Esophagus muscularis mucosa (tissue), 3 donors: Measurements from ENCODE around the gene CDADC1.

Source experiments
- POLR2A ChIP-seq: fragments of 450-650 bp; IDR thresholded peaks from one replicate; pipeline ENCODE4 v1.6.1; 2017; ENCODE audit warnings: antibody characterized with exemption, moderate library complexity, mild to moderate bottlenecking, low read depth
- POLR2AphosphoS5 ChIP-seq, 2 donors: sonication (generic); formaldehyde crosslinking; IDR thresholded peaks; one replicate each; pipeline ENCODE4 v1.6.1; 2017; ENCODE audit warnings: antibody characterized with exemption in 2 of 2
- TF ChIP-seq, protein P1 (sequence below), 3 experiments: fragments of 200-600 bp in 2 of 3; fragments of 450-650 bp in 1 of 3; sonication (generic) in 2 of 3; IDR thresholded peaks; one replicate each; pipeline ENCODE4 v1.5.1; 2017 to 2019; ENCODE audit warnings: antibody characterized with exemption in 3 of 3, mild to moderate bottlenecking in 2 of 3, moderate library complexity in 1 of 3

DNA sequence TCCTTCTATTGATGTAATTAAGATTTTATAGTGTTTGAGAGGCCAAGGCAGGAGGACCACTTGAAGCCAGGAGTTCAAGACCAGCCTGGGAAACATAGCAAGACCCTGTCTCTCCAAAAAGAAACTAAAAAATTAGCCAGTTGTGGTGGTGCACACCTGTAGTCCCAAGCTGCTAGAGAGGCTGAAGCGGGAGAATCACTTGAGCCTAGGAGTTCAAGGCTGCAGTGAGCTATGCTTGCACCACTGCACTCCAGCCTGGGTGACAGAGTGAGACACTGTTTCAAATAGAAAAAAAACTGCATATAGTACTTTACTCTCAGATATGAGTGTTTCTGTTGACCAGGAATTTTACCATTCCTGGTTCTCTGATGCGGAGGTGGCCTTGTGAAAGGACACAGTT, 48.9 kb downstream of the CDADC1 start:
- TF ChIP-seq POLR2A (no peak), POLR2AphosphoS5 (IDR thresholded peaks at IDR 0.05) (no peak)
- TF ChIP-seq, protein P1, sequence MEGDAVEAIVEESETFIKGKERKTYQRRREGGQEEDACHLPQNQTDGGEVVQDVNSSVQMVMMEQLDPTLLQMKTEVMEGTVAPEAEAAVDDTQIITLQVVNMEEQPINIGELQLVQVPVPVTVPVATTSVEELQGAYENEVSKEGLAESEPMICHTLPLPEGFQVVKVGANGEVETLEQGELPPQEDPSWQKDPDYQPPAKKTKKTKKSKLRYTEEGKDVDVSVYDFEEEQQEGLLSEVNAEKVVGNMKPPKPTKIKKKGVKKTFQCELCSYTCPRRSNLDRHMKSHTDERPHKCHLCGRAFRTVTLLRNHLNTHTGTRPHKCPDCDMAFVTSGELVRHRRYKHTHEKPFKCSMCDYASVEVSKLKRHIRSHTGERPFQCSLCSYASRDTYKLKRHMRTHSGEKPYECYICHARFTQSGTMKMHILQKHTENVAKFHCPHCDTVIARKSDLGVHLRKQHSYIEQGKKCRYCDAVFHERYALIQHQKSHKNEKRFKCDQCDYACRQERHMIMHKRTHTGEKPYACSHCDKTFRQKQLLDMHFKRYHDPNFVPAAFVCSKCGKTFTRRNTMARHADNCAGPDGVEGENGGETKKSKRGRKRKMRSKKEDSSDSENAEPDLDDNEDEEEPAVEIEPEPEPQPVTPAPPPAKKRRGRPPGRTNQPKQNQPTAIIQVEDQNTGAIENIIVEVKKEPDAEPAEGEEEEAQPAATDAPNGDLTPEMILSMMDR (IDR thresholded peaks at IDR 0.05): no peak
